Measurements from ENCODE around the gene CRIP2. TPM values are rescaled to one million over a fixed set of nuclear protein-coding genes. Genes with fewer than 3 reads are reported as not detected.

Gene CRIP2
- polyA plus RNA-seq, 1 experiment: 19.5 TPM

- DNase-seq (ENCODE audit: low read depth): no peak
- Histone ChIP-seq H3K27me3 (ENCODE audit: control insufficient read depth, insufficient read depth, low read length) (no peaks in the 10 kb centered on the region), H3K36me3 (ENCODE audit: control insufficient read depth, insufficient read depth, low read length) (peaks cover 28% of the 10 kb centered on the region), H3K4me3 (ENCODE audit: low read depth, low read length) (no peak overlapping the region)
- ChIA-PET CTCF (no interaction called here), POLR2A (no interaction called here)
- TF ChIP-seq, protein P1, sequence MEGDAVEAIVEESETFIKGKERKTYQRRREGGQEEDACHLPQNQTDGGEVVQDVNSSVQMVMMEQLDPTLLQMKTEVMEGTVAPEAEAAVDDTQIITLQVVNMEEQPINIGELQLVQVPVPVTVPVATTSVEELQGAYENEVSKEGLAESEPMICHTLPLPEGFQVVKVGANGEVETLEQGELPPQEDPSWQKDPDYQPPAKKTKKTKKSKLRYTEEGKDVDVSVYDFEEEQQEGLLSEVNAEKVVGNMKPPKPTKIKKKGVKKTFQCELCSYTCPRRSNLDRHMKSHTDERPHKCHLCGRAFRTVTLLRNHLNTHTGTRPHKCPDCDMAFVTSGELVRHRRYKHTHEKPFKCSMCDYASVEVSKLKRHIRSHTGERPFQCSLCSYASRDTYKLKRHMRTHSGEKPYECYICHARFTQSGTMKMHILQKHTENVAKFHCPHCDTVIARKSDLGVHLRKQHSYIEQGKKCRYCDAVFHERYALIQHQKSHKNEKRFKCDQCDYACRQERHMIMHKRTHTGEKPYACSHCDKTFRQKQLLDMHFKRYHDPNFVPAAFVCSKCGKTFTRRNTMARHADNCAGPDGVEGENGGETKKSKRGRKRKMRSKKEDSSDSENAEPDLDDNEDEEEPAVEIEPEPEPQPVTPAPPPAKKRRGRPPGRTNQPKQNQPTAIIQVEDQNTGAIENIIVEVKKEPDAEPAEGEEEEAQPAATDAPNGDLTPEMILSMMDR (IDR thresholded peaks at IDR 0.05; ENCODE audit: insufficient read depth, low read depth, low read length): no peak
Measured at GRCh38 chr14:105450864-105451720, 23.5 kb upstream of the CRIP2 start.

GRCh38 chr14:105452963-105453362 is 21.7 kb upstream of the CRIP2 start:
- TF ChIP-seq, protein P1 (IDR thresholded peaks at IDR 0.05; ENCODE audit: insufficient read depth, low read depth, low read length): no peak

DNA sequence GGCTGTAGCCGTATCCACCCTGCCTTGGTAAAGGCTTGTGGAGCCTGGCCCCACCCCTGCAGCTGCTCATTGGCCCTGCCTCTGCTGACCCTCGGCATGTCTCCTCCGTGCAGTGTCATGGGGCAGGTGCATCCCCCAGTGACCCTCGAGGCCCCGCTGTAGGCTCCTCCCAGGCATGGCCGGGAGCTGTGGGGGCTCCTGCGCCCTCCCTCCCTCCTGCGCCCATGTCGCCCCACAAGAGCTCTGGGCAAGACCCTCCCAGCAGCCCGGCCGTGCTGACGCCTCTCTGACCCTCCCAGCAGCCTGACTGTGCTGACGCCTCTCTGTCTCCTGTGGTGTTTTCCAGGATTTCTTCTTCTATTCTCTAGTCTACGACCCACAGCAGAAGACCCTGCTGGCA is 20.8 kb upstream of the CRIP2 start:
- H3K4me3 ChIP-seq (ENCODE audit: low read depth, low read length): no peak overlapping the region
- CTCF ChIA-PET: interaction anchor here (1.4 to 2.5 kb wide), 2 partner anchors 27 to 36 kb away, joined by 4 to 7 read pairs; no protein-coding TSS in a partner anchor
- TF ChIP-seq, protein P1 (IDR thresholded peaks at IDR 0.05; ENCODE audit: insufficient read depth, low read depth, low read length): no peak
- DNase-seq (ENCODE audit: low read depth): no peak
- H3K36me3 ChIP-seq (ENCODE audit: control insufficient read depth, insufficient read depth, low read length): peaks cover 33% of the 10 kb centered on the region
- no peaks in the 10 kb centered on the region for H3K27me3 ChIP-seq (ENCODE audit: control insufficient read depth, insufficient read depth, low read length)
- POLR2A ChIA-PET: no interaction called here

More at GRCh38 chr14:105452963-105453362, 21.7 kb upstream of the CRIP2 start:
- H3K36me3 ChIP-seq (ENCODE audit: control insufficient read depth, insufficient read depth, low read length): peaks cover 31% of the 10 kb centered on the region
- ChIA-PET CTCF (interaction anchor here (0.8 to 2.5 kb wide), 4 partner anchors 10 to 37 kb away, joined by 3 to 7 read pairs (median 4); no protein-coding TSS in a partner anchor), POLR2A (no interaction called here)
- no peak overlapping the region for H3K4me3 ChIP-seq (ENCODE audit: low read depth, low read length)
- H3K27me3 ChIP-seq (ENCODE audit: control insufficient read depth, insufficient read depth, low read length): no peaks in the 10 kb centered on the region
- DNase-seq (ENCODE audit: low read depth): no peak

GRCh38 chr14:105455086-105455640 is 19.5 kb upstream of the CRIP2 start:
- TF ChIP-seq, protein P1 (IDR thresholded peaks at IDR 0.05; ENCODE audit: insufficient read depth, low read depth, low read length): no peak
- POLR2A ChIA-PET: no interaction called here
- DNase-seq (ENCODE audit: low read depth): no peak
- Histone ChIP-seq H3K36me3 (ENCODE audit: control insufficient read depth, insufficient read depth, low read length) (peaks cover 30% of the 10 kb centered on the region), H3K27me3 (ENCODE audit: control insufficient read depth, insufficient read depth, low read length) (no peaks in the 10 kb centered on the region), H3K4me3 (ENCODE audit: low read depth, low read length) (no peak overlapping the region)
- CTCF ChIA-PET: interaction anchor here (0.9 to 2.5 kb wide), 2 partner anchors 24 to 26 kb away, joined by 3 to 7 read pairs; no protein-coding TSS in a partner anchor
